BE2C (cell line): ENCODE measurements around the gene NLGN1.
A peak's percentile ranks its signal among the peaks of the same experiment; 100 is the strongest.

ENCODE experiments used
- DNase-seq: peaks from one replicate; pipeline ENCODE4 v3.0.0-alpha.2; 2020
- H3K27me3 ChIP-seq: fragments of 250-450 bp; sonication (Bioruptor Pico); 2 replicates; pipeline ENCODE4 v1.5.1; 2020; ENCODE audit warnings: mild to moderate bottlenecking
- H3K36me3 ChIP-seq: fragments of 250-450 bp; sonication (Bioruptor Pico); 2 replicates; pipeline ENCODE4 v1.5.1; 2020; ENCODE audit warnings: mild to moderate bottlenecking
- H3K4me1 ChIP-seq: fragments of 250-450 bp; sonication (Bioruptor Pico); 2 replicates; pipeline ENCODE4 v1.5.1; 2020
- H3K4me3 ChIP-seq: 2 replicates; pipeline ENCODE4 v1.5.1; 2011; ENCODE audit warnings: low read depth, low read length
- H3K9me3 ChIP-seq: fragments of 250-450 bp; sonication (Bioruptor Pico); 2 replicates; pipeline ENCODE4 v1.5.1; 2020
- TF ChIP-seq, protein P1 (sequence below): IDR thresholded peaks from 2 replicates; pipeline ENCODE4 v1.5.1; 2012; ENCODE audit warnings: mild to moderate bottlenecking, low read depth, low read length

Gene NLGN1

GRCh38 chr3:173501931-173502489, 104.5 kb downstream of the NLGN1 start:
- DNase-seq: no peak
- Histone ChIP-seq H3K36me3 (no peaks in the 10 kb centered on the region), H3K4me1 (no peaks in the 10 kb centered on the region), H3K4me3 (no peak overlapping the region), H3K27me3 (no peaks in the 10 kb centered on the region), H3K9me3 (no peaks in the 10 kb centered on the region)
- TF ChIP-seq, protein P1, sequence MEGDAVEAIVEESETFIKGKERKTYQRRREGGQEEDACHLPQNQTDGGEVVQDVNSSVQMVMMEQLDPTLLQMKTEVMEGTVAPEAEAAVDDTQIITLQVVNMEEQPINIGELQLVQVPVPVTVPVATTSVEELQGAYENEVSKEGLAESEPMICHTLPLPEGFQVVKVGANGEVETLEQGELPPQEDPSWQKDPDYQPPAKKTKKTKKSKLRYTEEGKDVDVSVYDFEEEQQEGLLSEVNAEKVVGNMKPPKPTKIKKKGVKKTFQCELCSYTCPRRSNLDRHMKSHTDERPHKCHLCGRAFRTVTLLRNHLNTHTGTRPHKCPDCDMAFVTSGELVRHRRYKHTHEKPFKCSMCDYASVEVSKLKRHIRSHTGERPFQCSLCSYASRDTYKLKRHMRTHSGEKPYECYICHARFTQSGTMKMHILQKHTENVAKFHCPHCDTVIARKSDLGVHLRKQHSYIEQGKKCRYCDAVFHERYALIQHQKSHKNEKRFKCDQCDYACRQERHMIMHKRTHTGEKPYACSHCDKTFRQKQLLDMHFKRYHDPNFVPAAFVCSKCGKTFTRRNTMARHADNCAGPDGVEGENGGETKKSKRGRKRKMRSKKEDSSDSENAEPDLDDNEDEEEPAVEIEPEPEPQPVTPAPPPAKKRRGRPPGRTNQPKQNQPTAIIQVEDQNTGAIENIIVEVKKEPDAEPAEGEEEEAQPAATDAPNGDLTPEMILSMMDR: no peak

GRCh38 chr3:173502983-173503568, 105.5 kb downstream of the NLGN1 start:
- Histone ChIP-seq H3K4me1 (no peaks in the 10 kb centered on the region), H3K36me3 (no peaks in the 10 kb centered on the region), H3K9me3 (no peaks in the 10 kb centered on the region), H3K27me3 (no peaks in the 10 kb centered on the region), H3K4me3 (no peak overlapping the region)
- TF ChIP-seq, protein P1: no peak
- no peak for DNase-seq

GRCh38 chr3:173510565-173510964, 113.0 kb downstream of the NLGN1 start:
- H3K9me3 ChIP-seq: no peaks in the 10 kb centered on the region
- H3K36me3 ChIP-seq: no peaks in the 10 kb centered on the region
- H3K27me3 ChIP-seq: no peaks in the 10 kb centered on the region
- no peak for DNase-seq
- TF ChIP-seq, protein P1: no peak
- no peak overlapping the region for H3K4me3 ChIP-seq
- no peaks in the 10 kb centered on the region for H3K4me1 ChIP-seq

DNA sequence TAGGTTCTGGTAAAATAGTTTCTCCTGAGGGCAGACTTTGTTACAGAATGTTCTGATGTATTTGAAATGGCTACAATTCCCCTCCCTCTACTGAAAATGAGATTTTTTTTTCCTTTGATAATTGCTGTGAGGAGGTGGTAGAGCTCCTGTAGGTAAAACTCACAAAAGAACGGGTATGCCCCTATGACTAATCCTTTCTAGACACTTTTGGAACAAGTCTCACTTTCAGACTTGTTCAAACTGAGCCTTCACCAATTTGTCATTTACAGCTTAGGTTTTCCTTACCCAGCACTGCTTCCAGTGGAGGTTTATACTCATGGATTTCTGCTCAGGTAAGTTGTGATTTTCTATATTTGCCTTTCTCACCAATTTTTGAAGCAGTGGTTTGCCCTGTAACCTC, 115.6 kb downstream of the NLGN1 start:
- H3K36me3 ChIP-seq: no peaks in the 10 kb centered on the region
- H3K4me1 ChIP-seq: no peaks in the 10 kb centered on the region
- H3K4me3 ChIP-seq: no peak overlapping the region
- no peak for DNase-seq
- H3K9me3 ChIP-seq: no peaks in the 10 kb centered on the region
- TF ChIP-seq, protein P1: no peak
- no peaks in the 10 kb centered on the region for H3K27me3 ChIP-seq

- no peaks in the 10 kb centered on the region for H3K36me3 ChIP-seq
- no peaks in the 10 kb centered on the region for H3K27me3 ChIP-seq
- no peaks in the 10 kb centered on the region for H3K4me1 ChIP-seq
- no peaks in the 10 kb centered on the region for H3K9me3 ChIP-seq
- DNase-seq: peak; percentile 34
- TF ChIP-seq, protein P1: peak; percentile 76
- no peak overlapping the region for H3K4me3 ChIP-seq
These were observed 131.6 kb downstream of the NLGN1 start for GRCh38 chr3:173529062-173529711.

DNA sequence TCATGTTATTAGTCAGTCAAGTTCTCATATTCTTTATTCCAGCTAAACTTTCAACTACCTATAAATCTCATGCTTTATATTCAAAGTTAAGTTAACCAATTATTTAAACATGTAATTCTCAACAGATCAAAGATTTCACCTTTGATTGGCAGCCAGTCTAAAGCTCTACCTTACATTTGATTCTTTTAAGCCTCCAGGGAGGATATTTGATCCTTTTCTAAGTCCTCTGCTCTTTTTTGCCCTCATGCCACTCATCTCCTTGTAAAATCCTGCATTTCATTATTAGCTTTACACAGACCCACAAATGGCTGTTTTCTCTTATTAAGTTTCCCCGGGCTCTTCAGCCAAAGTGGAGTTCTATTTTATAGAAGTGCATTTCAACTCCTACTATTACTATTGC, 134.1 kb downstream of the NLGN1 start:
- Histone ChIP-seq H3K27me3 (no peaks in the 10 kb centered on the region), H3K36me3 (no peaks in the 10 kb centered on the region), H3K4me1 (no peaks in the 10 kb centered on the region), H3K9me3 (no peaks in the 10 kb centered on the region), H3K4me3 (no peak overlapping the region)
- DNase-seq: no peak
- TF ChIP-seq, protein P1: no peak
